DOHH2 (cell line): Measurements from ENCODE around the gene RNF144A.

Experiments used
- H3F3A ChIP-seq: fragments of 200-600 bp; sonication (generic), shearing (Covaris generic); 2 replicates; pipeline ENCODE4 v1.6.0; 2016; ENCODE audit warnings: antibody characterized with exemption, mild to moderate bottlenecking; ENCODE audit not compliant: control insufficient read depth, insufficient read depth
- H3K27ac ChIP-seq: fragments of 200-600 bp; sonication (generic); 2 replicates; pipeline ENCODE4 v1.5.1; 2014; ENCODE audit warnings: low read depth, mild to moderate bottlenecking, low read length, moderate library complexity
- H3K27me3 ChIP-seq: fragments of 200-600 bp; sonication (generic); 2 replicates; pipeline ENCODE4 v1.6.1; 2014; ENCODE audit warnings: mild to moderate bottlenecking, low read length, mixed read lengths; ENCODE audit not compliant: control insufficient read depth
- H3K36me3 ChIP-seq: fragments of 200-600 bp; sonication (generic); 2 replicates; pipeline ENCODE4 v1.6.1; 2014; ENCODE audit warnings: mild to moderate bottlenecking, low read length, moderate library complexity, mixed read lengths; ENCODE audit not compliant: control insufficient read depth
- H3K4me1 ChIP-seq: fragments of 200-600 bp; sonication (generic); 2 replicates; pipeline ENCODE4 v1.6.1; 2014; ENCODE audit warnings: mild to moderate bottlenecking, low read length, mixed read lengths; ENCODE audit not compliant: control insufficient read depth
- H3K4me2 ChIP-seq: fragments of 200-600 bp; sonication (generic); 2 replicates; pipeline ENCODE4 v1.6.0; 2014; ENCODE audit warnings: mild to moderate bottlenecking, low read length, moderate library complexity
- H3K4me3 ChIP-seq: fragments of 200-600 bp; sonication (generic); 2 replicates; pipeline ENCODE4 v1.5.1; 2014; ENCODE audit warnings: mild to moderate bottlenecking, low read length, mixed read lengths
- H3K79me2 ChIP-seq: fragments of 200-600 bp; sonication (generic); 2 replicates; pipeline ENCODE4 v1.6.1; 2014; ENCODE audit warnings: mild to moderate bottlenecking, low read length, mixed read lengths; ENCODE audit not compliant: control insufficient read depth
- H3K9me2 ChIP-seq: fragments of 200-600 bp; sonication (generic); replicated peaks from 2 replicates; pipeline ENCODE4 v1.6.1; 2014; ENCODE audit warnings: mild to moderate bottlenecking, low read length, mixed read lengths; ENCODE audit not compliant: control insufficient read depth
- H3K9me3 ChIP-seq: fragments of 200-600 bp; sonication (generic); 2 replicates; pipeline ENCODE4 v1.6.1; 2014; ENCODE audit warnings: antibody characterized with exemption, low read length, mixed read lengths; ENCODE audit not compliant: control insufficient read depth, insufficient read depth
- H4K20me1 ChIP-seq: fragments of 200-600 bp; sonication (generic); 2 replicates; pipeline ENCODE4 v1.6.0; 2014; ENCODE audit warnings: low read depth, mild to moderate bottlenecking, antibody characterized with exemption, low read length, moderate library complexity; ENCODE audit not compliant: control insufficient read depth, insufficient read depth
- CTCF ChIP-seq: fragments of 200-600 bp; sonication (generic); IDR thresholded peaks from one replicate; pipeline ENCODE4 v1.5.1; 2014; ENCODE audit warnings: antibody characterized with exemption, mild to moderate bottlenecking, low read depth, low read length; ENCODE audit not compliant: poor library complexity, severe bottlenecking
- EZH2phosphoT487 ChIP-seq: fragments of 200-600 bp; sonication (generic); IDR thresholded peaks from 2 replicates; pipeline ENCODE4 v1.6.1; 2017; ENCODE audit warnings: borderline replicate concordance, mild to moderate bottlenecking, antibody characterized with exemption, low read length, moderate library complexity, mixed read lengths

Gene RNF144A

GRCh38 chr2:6992794-6993228, 75.6 kb downstream of the RNF144A start:
- Histone ChIP-seq H3K36me3 (no peaks in the 10 kb centered on the region), H3K4me2 (no peak overlapping the region), H3F3A (no peaks in the 10 kb centered on the region), H3K4me3 (no peak overlapping the region), H3K9me2 (no peaks in the 10 kb centered on the region), H3K79me2 (no peaks in the 10 kb centered on the region), H3K27ac (no peak overlapping the region), H3K9me3 (no peaks in the 10 kb centered on the region), H3K27me3 (no peaks in the 10 kb centered on the region), H4K20me1 (no peaks in the 10 kb centered on the region), H3K4me1 (no peaks in the 10 kb centered on the region)
- TF ChIP-seq EZH2phosphoT487 (no peak), CTCF (no peak)

GRCh38 chr2:6993229-6993640, 76.0 kb downstream of the RNF144A start:
- Histone ChIP-seq H4K20me1 (no peaks in the 10 kb centered on the region), H3K27ac (no peak overlapping the region), H3K36me3 (no peaks in the 10 kb centered on the region), H3K4me2 (no peak overlapping the region), H3K27me3 (no peaks in the 10 kb centered on the region), H3K79me2 (no peaks in the 10 kb centered on the region), H3K4me1 (no peaks in the 10 kb centered on the region), H3K4me3 (no peak overlapping the region), H3F3A (no peaks in the 10 kb centered on the region), H3K9me3 (no peaks in the 10 kb centered on the region), H3K9me2 (no peaks in the 10 kb centered on the region)
- TF ChIP-seq CTCF = no peak
- no peak for TF ChIP-seq EZH2phosphoT487

DNA sequence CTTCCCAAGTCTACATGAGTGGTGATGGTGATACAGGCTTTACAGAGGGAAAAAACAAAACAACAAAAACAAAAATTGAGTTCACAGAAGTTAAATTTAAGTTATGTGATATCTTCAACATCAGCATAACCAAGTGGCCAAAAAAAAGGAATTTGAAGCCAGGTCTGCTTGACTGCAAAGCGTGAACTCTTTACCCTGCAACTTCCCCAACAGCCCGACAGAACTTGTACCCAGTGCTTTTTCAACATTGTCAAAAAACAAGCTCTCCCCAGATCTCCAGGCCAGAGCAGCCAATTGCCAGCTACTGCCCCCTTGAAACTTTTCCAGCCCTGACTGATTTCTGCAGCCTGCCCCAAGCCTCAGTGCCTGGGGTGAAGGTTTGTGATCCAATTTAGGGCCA, 76.7 kb downstream of the RNF144A start:
- H3K4me1 ChIP-seq = peaks cover 4% of the 10 kb centered on the region
- H3K27me3 ChIP-seq = no peaks in the 10 kb centered on the region
- H3K4me2 ChIP-seq = no peak overlapping the region
- no peak overlapping the region for H3K27ac ChIP-seq
- H4K20me1 ChIP-seq = no peaks in the 10 kb centered on the region
- H3K36me3 ChIP-seq = no peaks in the 10 kb centered on the region
- H3K9me3 ChIP-seq = no peaks in the 10 kb centered on the region
- no peaks in the 10 kb centered on the region for H3F3A ChIP-seq
- H3K79me2 ChIP-seq = no peaks in the 10 kb centered on the region
- no peaks in the 10 kb centered on the region for H3K9me2 ChIP-seq
- TF ChIP-seq EZH2phosphoT487 = no peak
- no peak for TF ChIP-seq CTCF
- no peak overlapping the region for H3K4me3 ChIP-seq
